ENCODE results near the gene TBC1D22A.

- TF ChIP-seq, protein P1, sequence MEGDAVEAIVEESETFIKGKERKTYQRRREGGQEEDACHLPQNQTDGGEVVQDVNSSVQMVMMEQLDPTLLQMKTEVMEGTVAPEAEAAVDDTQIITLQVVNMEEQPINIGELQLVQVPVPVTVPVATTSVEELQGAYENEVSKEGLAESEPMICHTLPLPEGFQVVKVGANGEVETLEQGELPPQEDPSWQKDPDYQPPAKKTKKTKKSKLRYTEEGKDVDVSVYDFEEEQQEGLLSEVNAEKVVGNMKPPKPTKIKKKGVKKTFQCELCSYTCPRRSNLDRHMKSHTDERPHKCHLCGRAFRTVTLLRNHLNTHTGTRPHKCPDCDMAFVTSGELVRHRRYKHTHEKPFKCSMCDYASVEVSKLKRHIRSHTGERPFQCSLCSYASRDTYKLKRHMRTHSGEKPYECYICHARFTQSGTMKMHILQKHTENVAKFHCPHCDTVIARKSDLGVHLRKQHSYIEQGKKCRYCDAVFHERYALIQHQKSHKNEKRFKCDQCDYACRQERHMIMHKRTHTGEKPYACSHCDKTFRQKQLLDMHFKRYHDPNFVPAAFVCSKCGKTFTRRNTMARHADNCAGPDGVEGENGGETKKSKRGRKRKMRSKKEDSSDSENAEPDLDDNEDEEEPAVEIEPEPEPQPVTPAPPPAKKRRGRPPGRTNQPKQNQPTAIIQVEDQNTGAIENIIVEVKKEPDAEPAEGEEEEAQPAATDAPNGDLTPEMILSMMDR (IDR thresholded peaks at IDR 0.05), result no peak
- TF ChIP-seq POLR2A (IDR thresholded peaks at IDR 0.05), result no peak
Measured at GRCh38 chr22:47200273-47201051, 438.0 kb downstream of the TBC1D22A start.
